ENCODE measurements around the gene PLEKHO2.

The PLEKHO2 gene

GRCh38 chr15:64878705-64879104, 37.0 kb downstream of the PLEKHO2 start:
- no peak overlapping the region for H3K4me3 ChIP-seq (ENCODE audit: low read depth, low read length)

GRCh38 chr15:64883100-64883581, 41.4 kb downstream of the PLEKHO2 start:
- no peak overlapping the region for H3K4me3 ChIP-seq (ENCODE audit: low read depth, low read length)
- peak; percentile 79 for DNase-seq (ENCODE audit: low read depth)

More at GRCh38 chr15:64878705-64879104, 37.0 kb downstream of the PLEKHO2 start:
- no peak for DNase-seq (ENCODE audit: low read depth)
- TF ChIP-seq, protein P1, sequence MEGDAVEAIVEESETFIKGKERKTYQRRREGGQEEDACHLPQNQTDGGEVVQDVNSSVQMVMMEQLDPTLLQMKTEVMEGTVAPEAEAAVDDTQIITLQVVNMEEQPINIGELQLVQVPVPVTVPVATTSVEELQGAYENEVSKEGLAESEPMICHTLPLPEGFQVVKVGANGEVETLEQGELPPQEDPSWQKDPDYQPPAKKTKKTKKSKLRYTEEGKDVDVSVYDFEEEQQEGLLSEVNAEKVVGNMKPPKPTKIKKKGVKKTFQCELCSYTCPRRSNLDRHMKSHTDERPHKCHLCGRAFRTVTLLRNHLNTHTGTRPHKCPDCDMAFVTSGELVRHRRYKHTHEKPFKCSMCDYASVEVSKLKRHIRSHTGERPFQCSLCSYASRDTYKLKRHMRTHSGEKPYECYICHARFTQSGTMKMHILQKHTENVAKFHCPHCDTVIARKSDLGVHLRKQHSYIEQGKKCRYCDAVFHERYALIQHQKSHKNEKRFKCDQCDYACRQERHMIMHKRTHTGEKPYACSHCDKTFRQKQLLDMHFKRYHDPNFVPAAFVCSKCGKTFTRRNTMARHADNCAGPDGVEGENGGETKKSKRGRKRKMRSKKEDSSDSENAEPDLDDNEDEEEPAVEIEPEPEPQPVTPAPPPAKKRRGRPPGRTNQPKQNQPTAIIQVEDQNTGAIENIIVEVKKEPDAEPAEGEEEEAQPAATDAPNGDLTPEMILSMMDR (IDR thresholded peaks at IDR 0.05; ENCODE audit: insufficient read depth, low read depth, low read length, missing control alignments): no peak

DNA sequence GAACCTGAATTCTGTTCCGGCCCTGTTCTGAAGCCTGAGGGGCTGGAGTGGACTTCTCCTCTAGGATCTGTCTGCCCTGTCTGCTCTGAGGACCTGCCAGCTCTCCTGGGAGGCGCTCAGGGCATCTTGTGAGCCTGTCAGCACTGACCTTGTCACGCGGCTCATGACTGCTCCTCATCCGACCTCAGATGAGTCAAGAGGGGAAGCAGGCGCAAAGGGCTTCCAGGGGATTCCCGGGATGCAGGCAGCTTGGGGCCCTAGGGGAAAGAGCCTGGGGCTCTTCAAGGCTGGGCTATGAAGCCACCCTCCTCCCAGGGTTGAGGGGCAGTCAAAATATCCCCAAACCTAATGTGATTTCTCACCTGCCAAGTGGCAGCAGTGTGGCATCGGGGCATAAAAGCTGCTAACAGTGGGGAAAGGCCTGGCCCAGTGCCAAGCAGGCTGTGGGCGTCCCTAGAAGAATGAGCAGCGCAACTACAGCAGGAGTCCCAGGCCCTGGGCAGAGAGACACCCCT, 42.3 kb downstream of the PLEKHO2 start:
- no peak overlapping the region for H3K4me3 ChIP-seq (ENCODE audit: low read depth, low read length)
- peak; percentile 88 for DNase-seq (ENCODE audit: low read depth)
- TF ChIP-seq, protein P1 (IDR thresholded peaks at IDR 0.05; ENCODE audit: insufficient read depth, low read depth, low read length, missing control alignments): no peak

More at GRCh38 chr15:64883100-64883581, 41.4 kb downstream of the PLEKHO2 start:
- TF ChIP-seq, protein P1 (IDR thresholded peaks at IDR 0.05; ENCODE audit: insufficient read depth, low read depth, low read length, missing control alignments): no peak

DNA sequence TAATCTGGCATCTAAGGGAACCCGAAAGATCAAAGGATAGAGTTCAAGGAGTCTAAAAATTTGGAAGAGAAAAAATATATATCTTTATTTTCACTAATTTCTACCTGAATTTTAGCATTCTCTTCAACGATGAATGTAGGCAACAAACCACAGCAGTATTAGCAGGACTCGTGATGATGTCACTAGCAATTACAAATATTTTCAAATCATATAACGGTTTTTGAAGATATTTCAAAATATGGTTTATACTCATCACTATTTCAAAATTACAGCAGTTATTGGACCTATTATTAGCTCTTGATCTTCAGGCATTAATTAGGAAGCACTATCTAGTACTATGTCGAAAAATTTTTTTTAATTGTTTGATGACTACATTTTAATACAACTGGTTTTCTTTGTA, 43.0 kb downstream of the PLEKHO2 start:
- DNase-seq (ENCODE audit: low read depth): no peak
- H3K4me3 ChIP-seq (ENCODE audit: low read depth, low read length): no peak overlapping the region
- TF ChIP-seq, protein P1 (IDR thresholded peaks at IDR 0.05; ENCODE audit: insufficient read depth, low read depth, low read length, missing control alignments): no peak

DNA sequence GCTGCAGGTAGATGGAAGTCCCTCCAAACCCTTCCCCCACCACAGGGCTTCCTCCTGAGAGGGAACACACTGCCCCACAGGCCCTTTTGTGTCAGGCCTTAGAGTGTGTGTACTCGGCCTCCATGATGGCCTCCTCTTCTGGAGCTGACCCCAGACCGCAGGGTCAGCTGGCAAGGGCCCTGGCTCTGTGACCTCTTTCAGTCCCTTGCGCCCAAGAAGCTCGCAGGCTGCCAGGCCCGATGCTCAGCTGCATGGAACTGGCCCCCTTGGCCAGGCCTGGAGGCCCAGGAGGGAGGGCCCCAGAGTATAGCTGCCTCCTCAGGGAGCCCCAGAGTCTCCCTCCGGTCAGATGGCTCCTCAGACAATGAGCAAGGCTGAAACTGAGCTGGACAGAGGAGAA, 46.6 kb downstream of the PLEKHO2 start:
- TF ChIP-seq, protein P1 (IDR thresholded peaks at IDR 0.05; ENCODE audit: insufficient read depth, low read depth, low read length, missing control alignments): no peak
- no peak for DNase-seq (ENCODE audit: low read depth)
- H3K4me3 ChIP-seq (ENCODE audit: low read depth, low read length): no peak overlapping the region

DNA sequence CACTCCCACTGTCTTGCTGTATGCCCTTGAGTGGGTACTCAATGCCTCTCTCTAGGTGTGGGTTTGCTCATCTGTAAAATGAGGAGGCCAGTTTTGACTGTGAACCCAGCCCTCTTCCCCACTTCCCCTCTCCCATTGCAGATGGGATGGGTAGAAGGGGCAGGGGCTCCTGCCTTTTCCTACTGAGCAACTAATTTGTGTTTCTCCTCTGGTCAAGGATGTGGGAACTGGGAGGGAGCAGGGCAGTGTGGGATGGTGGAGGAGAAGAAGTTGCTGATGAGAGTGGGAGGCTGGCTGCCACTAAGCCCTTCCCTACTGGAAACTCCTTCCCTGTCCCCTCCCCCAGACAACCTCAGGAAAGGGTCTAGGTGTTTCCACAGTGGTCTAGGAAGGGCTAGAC, 49.8 kb downstream of the PLEKHO2 start:
- H3K4me3 ChIP-seq (ENCODE audit: low read depth, low read length): peak overlapping the region; percentile 93
- TF ChIP-seq, protein P1 (IDR thresholded peaks at IDR 0.05; ENCODE audit: insufficient read depth, low read depth, low read length, missing control alignments): no peak

DNA sequence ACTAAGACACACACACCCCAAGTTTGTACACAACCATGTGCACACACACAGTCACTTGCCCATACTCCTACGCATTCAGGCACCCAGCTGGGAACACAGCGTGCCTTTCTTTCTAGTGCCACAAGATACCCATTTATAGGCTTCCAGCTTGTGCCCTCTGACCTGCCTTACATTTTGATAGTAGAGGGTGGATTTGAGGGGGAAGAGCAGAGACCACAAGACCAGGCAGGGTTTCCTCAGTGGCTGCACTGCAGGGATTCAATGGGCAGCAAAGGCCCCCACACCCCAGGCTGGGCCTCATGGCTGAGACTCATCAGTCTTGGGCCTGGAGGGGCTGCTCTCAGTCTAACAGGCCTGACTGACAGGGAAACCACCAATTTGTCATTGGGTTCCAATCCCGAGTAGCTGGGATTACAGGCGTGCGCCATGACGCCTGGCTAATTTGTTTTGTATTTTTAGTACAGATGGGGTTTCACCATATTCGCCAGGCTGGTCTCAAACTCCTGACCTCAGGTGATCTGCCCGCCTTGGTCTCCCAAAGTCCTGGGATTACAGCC, 51.2 kb downstream of the PLEKHO2 start:
- H3K4me3 ChIP-seq (ENCODE audit: low read depth, low read length): peak overlapping the region; percentile 93
- TF ChIP-seq, protein P1 (IDR thresholded peaks at IDR 0.05; ENCODE audit: insufficient read depth, low read depth, low read length, missing control alignments): no peak
- DNase-seq (ENCODE audit: low read depth): peak; percentile 66

More for the DNA sequence above, 49.8 kb downstream of the PLEKHO2 start:
- DNase-seq (ENCODE audit: low read depth): peak; percentile 26

Measured in GM12865 (cell line).